ENCODE measurements around the gene SEMA6A.

The SEMA6A gene

DNA sequence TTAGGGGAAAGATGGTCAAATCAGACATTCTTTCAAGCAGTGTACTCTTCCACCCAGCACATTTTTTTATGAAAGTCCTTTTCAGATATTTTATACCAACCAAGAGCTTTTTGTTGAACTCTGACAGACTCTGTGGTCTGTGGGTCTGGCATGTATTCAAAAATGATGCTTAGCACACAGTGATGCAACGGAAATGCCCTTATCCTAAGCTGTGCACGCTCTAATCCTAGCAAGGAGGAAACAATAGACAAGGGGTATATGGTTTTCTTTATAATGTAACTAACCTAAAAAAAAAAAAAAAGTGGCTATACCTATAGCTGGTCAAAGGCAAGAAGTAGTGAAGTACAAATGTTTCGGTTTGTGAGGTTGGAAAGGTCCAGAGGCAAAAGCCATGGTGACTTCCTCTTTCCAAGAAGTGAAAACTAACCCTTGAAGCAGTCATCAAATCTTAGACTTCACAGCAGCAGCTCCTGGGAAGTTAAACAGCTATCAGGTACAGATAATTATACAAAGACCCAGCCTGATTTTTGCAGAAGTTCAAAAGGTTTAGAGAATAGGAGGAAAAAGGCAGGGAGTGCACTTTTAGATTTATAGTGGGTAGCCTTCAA lies 82.5 kb downstream of the SEMA6A start:
- no peak for FAIRE-seq

DNA sequence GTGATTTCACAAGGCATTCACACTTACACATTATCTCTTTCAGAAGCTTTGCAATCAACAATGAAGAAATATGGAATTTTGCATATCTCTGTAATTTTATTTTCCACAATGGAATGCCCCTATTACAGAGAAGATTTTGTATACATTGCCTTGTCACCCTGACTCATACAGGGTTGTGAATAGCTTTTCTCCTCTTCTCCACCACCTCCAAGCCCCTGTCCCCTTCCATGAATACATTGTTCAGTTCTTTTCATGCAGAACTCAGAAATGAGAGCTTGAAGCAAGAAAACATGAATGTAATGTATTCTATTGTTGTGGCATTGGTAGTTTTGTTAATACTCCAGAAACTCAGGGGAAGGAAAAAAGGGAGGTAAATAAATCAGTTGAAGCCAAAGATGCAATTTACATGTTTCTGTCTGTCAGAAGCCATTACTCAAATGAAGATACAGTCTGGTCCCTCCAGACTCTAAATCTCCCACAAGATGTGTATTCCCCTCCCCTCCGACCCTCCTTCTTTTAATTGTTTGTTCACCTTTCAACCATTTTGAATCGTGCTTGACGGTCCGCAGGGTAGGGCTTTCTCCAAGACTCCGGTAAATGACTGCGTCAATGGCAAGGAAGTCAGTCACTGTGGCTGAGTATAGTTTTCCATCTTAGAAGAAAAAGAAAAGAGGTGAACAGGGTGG lies 86.1 kb downstream of the SEMA6A start:
- FAIRE-seq = no peak

DNA sequence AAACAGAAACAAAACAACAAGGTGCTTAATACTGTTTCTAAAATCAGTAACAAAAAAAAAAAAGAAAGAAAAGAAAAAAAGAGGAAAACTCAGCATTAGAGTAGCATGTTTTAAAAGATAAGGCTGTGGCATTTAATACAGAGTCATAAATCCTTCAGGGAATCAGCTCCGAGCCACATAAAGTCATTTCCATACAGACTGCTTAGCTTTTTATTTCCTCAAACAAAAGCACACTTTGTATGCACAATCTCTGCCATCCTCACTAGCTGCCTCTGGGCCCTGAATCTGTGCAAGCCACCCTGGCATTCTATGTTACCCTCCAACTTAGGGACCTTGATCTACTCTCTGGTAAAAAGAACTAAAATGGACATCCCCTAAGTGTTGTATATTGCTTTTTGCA lies 87.6 kb downstream of the SEMA6A start:
- FAIRE-seq = no peak

DNA sequence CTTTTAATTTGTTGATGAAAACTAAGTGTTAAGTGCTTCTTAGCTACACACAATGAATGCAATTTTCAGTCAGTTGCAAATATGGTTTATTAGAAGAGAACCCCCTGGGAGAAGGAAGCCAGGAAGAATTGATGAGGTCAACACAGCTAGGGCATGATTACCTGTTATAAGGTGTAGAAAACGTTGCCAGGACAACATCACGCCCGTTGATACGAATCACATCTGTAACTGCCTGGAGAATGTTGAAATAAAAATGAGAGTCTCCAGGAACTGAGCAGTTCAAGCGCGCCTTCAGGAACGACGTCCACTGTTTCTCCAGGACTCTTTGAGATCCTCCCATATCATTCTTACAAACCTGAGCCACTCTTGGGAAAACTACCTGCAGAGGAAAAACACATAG lies 88.0 kb downstream of the SEMA6A start:
- no peak for FAIRE-seq

DNA sequence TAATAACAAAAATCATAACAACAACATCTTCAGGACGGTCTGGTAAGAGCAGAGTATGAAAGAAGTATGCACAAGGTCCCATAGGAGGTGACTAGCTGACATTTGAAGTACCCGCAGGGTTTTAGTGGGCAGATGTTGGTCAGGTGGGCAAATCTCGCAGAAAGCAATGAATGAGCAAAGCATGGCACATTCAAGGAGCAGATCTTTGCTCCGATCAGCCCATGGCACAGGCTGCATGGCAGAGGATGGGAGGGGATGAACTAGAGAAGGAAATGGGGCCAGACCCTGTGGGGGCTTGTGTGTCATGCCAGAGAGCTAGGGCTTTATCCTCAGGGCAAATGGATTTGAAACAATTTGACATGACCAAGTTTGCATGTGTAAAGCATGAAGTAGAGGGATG lies 90.0 kb downstream of the SEMA6A start:
- FAIRE-seq = no peak

DNA sequence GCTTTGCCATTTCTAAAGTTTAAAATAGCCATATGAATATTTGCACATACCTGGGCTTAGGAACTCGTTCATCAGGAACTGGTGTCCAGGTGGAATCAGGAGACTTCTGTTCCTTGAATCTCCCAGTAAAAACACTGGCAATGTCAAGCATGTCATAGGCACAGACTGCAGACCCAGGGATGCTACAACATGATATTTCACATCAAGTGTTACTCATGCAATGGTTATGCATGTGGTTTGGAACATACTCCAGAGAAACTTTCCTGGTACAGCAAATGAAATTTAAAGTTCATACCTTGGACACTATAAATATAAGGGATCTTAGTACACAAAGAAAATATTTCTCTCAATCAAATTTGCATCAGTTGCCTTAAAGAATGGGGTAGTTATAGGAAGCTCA lies 92.2 kb downstream of the SEMA6A start:
- FAIRE-seq = no peak

DNA sequence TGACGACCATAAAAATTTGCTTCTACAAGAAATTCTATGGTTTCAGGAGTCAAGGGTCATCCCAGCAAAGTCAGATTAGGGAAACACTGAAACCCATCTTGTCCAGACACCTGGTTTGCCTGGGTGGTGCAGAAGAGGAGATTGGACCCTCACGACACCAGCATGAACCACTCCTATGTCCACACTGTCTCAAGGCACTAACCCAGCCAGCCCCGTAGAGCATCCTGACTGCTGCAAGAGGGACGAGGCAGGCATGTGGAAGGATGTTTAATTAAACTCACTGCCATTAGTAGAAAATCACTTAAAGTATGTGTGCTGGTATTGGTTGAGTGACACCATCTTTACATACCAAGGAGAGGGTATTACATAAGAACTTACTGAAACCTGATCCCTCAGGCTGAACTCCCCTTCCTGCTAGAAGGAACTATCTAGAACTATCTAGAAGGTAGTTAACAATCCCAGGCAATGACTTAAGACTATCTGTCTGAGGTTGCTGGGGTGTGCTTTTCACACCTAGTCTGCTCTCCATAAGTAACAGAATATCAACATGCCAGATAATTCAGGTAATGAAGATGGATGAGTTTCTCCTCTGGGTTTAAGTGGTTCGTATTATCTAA lies 93.6 kb downstream of the SEMA6A start:
- FAIRE-seq = no peak

DNA sequence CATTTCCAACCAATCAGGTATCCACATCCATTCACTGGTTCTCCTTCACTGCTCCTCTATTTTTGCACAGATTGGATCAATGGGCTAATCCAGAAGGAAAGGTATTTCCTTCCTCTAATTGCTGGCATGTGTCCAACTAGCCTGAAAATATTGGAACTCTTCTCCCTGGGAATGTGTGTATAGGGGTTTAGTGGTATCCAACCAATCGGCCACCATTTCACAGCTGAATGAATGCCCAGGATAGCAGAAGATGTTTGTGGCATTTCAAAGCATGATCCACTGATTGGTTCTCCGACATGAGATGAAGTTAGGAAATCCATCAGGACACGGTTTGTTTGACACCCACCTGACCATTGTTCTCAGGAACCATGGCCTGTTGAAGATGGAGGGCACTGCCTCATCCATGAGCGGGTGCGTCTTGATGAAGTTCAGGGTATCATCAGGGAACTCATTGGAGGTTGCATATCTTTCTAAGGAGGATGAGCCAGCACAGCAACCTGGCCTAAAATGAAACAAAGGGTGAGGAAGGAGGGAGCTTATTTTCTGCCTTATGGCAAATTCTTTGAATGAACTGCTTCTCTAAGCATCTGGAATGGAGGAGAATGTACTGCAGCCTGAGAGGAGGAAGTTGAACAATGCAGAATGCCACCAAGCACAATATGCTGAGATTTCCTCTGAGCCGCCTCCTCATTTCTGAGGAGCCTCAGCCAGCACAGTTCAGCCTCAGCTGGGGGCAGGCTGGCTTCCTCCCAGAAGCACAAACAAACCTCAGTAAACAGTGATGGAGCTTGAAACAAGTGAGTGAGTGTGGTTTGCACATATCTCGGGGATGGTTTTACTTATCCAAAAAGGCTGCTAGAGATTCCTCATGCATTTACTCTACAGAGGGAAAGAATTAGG lies 94.6 kb downstream of the SEMA6A start:
- no peak for FAIRE-seq

DNA sequence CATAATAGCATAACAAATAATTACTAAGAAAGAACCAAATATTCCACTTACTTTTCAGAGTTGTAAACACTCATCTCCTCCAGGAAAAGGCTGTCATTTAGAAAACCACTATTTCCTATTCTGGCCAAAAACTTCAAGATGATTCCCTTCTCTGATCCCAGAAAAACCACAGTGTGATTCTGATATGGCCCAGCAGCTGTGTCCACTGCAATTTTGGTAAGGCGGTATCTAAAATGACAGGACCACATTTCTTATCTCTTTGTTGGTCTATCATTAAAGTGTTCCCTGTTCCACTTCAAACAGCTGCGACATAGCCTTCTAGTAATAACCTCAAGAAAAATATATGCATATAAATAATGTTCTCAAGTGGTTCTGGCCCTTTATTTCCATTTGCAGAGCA lies 96.1 kb downstream of the SEMA6A start:
- FAIRE-seq = no peak

DNA sequence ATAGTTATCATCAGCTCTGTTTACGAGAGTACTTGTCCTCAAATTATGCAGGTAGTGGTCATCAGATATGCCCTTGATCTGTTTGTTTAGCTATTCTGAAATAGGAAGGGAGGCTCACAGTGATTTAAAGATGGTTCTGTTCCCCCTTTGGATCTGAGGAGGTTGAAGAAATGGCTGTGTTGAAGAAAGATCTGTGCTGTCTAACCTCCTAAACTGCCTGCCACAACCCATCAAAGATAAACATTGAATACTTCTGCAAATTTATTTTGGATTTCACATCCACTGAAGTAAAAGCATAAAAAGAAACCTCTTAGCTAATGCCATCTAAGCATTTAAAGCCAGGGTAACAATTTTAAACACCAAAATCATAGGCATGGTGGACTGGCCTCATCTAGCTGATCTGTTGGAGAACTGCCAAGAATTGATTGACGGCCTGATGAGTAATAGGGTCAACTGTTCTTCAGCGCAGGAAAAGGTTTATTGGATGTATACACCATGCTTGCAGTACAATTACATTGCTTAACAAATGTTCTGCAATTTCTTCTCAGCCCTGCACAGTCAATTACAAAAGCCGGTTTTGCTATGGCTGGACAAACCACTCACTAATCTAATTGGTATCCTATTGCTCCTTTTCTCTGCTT lies 97.6 kb downstream of the SEMA6A start:
- FAIRE-seq = no peak

DNA sequence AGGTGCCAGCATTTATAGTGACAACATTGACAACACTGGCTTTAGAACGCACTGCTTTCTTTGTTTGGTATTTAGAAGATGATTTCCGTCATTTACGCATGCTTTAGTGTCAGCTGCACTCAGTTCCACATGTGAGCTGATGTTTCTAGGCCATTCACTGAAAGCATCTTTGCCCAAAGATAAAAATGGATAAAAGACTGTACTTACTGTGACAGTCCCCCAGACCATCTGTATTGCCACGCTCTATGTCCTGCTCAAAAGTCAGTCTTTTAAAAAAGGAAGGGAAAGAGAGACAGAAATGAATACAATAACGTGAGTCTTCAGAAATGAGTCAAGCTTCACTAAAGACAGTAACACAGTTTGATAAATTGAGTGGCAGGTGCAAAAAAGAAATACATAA lies 99.3 kb downstream of the SEMA6A start:
- no peak for FAIRE-seq

DNA sequence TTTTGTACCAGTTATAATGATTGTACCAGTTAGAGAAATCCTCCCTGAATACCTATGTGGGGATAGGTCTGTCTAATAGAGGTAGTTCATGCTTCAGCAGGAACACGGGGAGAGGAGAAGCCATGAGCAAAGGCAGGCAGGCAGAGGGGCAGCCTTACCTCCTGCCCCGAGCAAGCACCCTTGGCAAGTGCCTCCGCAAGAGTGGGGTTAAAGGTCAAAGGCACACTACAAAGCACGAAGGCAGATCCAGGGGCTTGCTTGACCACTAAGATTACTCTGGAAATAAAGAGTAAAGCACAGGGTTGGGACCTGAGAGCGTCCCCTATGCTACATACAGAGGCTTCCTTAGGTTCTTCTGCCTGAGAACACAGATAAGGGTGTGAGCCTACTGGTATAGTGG lies 100.9 kb downstream of the SEMA6A start:
- no peak for FAIRE-seq

DNA sequence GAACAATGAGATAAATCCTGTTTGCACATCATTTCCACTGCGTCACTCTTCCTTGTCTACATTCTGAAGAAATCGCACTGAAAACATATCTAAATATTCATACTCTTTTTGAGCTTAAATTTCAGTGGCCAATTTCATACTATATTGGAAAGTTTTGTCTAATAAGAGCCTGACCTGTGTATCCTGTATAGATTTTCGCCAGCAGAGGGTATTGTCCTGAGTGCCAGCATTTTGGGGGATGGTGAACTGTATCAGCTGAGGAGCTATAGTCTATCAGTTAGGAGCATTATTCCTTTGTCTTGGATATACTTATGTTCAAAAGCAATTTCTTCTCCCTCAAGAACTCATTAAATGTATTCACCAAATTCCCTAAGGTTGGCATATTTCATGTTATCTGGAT lies 102.3 kb downstream of the SEMA6A start:
- no peak for FAIRE-seq

DNA sequence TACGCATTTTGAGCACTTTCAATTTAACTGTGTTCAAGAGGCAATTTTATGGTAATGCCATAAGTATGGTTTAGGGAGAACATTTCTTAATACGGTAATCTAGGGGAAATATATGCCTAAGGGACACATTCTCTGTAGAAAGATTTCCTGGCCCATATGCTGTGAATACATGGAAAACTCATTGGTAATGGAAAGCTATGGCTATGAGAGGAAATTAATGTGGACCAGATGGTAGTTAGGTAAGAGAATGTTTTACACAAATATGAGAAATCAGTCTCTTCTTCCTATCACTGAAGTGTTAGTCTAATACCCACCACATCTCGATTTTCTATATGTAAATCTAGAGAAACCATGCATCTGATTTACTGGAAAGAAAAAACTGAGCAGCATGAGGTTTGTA lies 105.0 kb downstream of the SEMA6A start:
- no peak for FAIRE-seq

DNA sequence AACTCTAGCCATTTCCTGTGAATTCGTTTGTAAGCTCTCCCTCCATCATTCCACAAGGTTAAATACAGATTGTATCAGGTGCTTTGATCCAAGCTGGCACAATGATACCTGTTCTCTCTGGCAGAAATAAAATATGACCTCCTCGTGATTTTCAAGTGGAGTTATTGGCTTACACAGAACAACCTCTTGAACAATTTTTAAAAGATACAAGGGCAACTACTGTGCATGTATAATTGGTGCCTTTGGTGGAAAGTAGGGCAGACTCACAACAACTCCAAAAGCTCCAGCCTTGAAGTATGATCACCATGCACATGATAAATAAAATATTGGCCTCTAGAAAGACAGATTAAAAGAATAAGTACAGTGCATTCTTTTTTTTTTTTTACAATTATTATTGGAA lies 106.0 kb downstream of the SEMA6A start:
- no peak for FAIRE-seq

DNA sequence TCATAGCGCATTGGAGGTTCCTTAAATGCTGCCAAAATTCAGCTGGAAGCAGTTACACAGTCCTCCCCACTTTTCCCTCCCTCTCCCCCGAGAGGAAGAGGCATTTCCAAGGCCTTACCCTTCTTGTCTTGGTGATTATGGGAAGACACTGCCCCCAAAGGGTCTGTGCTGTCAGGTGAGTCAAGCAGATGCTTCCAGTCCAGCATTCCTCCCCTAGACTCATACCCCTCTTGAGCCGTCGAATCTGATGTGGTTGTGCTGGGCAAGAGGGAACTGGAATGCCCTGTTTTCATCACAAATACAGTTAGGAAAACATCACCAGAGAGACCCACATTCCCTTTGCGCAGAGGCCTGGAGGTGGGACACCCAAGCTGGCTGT lies 107.2 kb downstream of the SEMA6A start:
- no peak for FAIRE-seq

DNA sequence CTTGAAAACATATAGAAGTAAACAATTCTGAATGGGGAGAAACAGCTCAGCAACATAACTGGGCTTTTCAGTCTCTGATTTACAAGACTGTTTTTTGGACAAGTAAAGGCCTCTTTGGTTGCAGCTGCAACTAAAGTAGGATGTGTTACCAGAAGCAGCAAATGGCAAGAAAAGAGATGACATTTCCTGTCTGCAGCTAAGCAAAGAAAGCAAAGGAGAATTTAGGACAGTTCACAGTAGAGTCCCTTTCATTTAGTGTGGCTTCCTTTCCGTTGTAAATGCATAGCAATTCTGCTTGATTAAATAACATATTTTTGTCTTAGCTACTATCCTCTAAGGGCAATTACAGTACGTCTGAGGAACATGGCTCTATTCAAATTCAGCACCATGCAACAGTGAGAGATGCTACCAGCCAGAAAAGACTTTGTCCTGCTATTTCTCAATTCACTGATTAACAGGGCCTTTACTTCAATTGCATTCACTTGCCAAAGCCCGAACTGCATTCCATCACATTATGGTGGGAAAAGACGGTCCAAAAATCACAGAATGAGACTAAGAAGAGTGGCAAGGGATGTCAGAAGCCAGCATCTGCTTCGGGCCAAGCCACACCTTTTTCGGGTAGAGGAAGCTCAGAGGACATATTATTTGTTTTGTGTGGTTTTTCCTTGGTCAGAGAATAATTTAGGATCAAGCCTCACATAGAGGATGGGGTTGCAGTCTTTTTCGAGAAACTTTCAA lies 107.7 kb downstream of the SEMA6A start:
- FAIRE-seq = no peak

DNA sequence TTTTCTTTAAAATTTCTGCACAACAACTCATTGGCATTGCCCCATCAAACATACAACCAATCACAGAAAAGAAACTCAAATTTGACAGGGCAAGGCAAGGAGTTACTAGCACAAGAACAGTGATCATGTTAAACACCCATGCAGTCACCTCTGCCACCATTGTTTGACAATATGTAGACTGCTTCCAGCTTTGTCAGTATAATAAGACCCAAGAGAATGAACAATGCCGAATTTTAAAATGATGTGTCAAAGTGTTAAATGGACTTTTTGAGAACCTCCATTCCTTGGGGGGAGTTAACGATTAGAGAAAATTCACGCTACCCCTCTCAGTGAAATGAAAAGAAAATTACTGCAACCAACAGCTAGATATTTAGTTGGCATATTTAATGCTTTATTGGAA lies 109.2 kb downstream of the SEMA6A start:
- no peak for FAIRE-seq

DNA sequence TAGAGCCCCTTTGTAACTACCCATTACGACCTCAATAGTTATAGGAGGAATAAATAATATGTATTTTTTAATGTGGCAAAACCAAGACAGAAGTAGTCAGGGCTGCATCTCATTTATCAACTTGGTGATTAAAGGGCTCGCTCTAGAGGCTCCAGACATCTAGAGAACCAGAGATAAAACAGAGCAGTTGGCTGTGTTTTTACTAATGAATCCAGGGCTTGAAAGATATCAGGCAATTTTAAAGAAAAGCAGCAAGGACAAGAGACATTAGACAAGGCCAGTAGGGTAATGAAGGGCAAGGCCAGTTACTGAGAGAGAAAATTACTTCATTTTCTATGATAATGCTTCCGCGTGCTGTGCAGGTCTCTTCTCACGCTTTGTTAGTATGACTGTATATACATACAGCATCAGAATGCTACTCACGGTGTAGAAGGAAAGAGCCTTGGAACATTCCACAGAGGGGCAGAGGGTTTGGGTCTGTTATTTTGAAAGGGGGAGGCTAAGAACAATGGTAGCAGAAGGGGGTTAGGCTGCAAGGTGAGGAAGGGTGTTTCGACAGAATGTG lies 110.4 kb downstream of the SEMA6A start:
- FAIRE-seq = no peak

DNA sequence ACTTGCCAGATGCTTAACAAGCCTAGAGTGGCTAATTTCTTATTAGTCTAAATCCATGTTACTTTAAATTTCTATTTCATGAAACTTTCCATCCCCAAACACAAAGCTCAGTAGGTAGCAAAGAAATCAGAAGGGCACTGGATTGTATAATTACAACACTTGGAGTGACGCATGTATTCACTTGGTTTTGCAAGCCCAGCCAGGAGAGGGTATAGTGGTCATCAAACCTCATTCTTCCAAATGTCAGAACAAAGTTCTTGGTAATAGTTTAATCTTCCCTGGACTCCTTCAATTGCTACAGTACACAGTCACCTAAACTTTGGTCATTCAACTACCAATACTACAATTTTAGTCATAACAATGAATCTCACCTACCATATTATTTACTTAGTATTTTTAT lies 112.1 kb downstream of the SEMA6A start:
- no peak for FAIRE-seq

DNA sequence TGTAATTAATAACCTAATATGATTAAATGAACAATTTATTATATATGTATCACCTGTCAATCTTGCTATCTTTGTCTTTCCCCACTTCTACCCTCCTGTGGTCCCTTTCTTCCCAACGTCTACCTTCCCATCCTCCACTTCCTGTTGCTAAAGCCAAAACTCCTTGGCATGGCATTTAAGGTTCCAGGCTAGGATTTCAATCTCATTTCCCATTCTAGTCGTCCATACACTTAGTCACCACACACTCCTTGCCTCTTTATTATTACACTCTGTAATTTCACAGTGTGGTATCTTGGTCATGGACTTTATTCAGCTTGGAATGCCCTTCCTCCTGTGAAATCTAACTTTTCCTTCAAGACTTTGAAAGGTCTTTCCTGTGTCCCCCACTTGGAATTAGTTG lies 115.3 kb downstream of the SEMA6A start:
- FAIRE-seq = no peak

DNA sequence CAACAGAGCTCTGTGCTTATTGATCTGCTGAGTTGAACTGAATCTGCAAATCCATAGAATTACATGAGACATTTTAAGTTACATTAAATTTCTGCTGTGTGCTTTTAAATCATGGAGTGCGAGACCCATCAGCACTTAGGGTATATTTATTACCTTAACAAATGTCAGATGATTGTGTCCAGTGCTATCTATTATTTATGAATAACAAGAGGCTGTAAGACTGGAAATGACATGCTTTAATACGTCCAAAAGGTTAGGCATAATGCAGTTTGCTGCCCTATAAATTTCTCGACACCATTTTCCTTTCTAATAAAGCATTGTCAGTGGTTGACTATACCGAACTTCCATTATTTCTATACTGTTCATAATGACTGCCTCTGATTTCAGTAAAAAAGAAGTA lies 117.6 kb downstream of the SEMA6A start:
- no peak for FAIRE-seq
